BJ (cell line): Measurements from ENCODE around the gene HAUS3. TPM values are rescaled to one million over a fixed set of nuclear protein-coding genes. Genes with fewer than 3 reads are reported as not detected.

Experiments used
- CTCF ChIA-PET: fragments of 350-600 bp; formaldehyde crosslinking; extraction: SDS; loops from one replicate; lab custom pipeline; 2021; ENCODE audit warnings: antibody characterized with exemption, inconsistent platforms; lab: Yijun Ruan, JAX
- POLR2A ChIA-PET: fragments of 300-600 bp; sonication (Branson Sonifier 250); formaldehyde crosslinking; extraction: SDS; loops from one replicate; lab custom pipeline; 2021; ENCODE audit warnings: antibody characterized with exemption; lab: Charles Lee
- DNase-seq: peaks from one replicate; pipeline ENCODE4 v3.0.0-alpha.2; 2011; ENCODE audit warnings: low read depth
- H3K27me3 ChIP-seq: 2 replicates; pipeline ENCODE4 v1.6.0; 2011; ENCODE audit warnings: low read length; ENCODE audit not compliant: control insufficient read depth, insufficient read depth
- H3K36me3 ChIP-seq: 2 replicates; pipeline ENCODE4 v1.5.1; 2011; ENCODE audit warnings: low read length; ENCODE audit not compliant: control insufficient read depth, insufficient read depth
- H3K4me3 ChIP-seq: 2 replicates; pipeline ENCODE4 v1.5.1; 2011; ENCODE audit warnings: low read depth, mild to moderate bottlenecking, control low read depth, low read length
- polyA plus RNA-seq: library from polyadenylated mRNA; depleted of rRNA; stranded (reverse); fragments of >200 nt; gene quantifications from 2 replicates; pipeline ENCODE4 v1.2.3, GENCODE V29; 2011; rRNA removed
- small RNA-seq: library from RNA; depleted of rRNA; stranded (forward); fragments of <200 nt; gene quantifications from one replicate; pipeline ENCODE3, GENCODE V24; 2012; ENCODE audit warnings: low replicate concordance, low read depth; ENCODE audit not compliant: insufficient read length
- TF ChIP-seq, protein P1 (sequence below): IDR thresholded peaks from 2 replicates; pipeline ENCODE4 v1.5.1; 2011; ENCODE audit warnings: low read depth, mild to moderate bottlenecking, control low read depth, inconsistent platforms, low read length, moderate library complexity; ENCODE audit not compliant: insufficient read depth

HAUS3 gene
- polyA plus RNA-seq, 1 experiment = 1.9 TPM

DNA sequence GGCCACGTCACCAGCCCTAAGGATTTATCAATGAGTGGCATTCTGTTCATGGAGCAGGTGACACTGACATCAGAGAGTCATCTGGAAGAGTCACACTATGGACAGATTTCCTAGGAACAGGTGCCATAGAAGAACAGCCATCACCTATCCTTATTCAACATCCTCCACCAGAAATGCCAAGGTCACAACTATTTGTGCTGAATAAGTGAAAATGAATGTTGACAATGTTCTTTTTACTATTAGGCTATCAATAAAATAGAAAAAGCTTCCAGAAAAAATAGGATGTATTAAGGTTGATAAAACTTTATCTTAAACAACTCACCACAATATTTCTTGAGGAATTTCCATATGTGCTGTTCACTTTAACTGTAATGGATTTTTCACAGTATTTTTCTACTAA is 62.9 kb downstream of the HAUS3 start:
- TF ChIP-seq, protein P1, sequence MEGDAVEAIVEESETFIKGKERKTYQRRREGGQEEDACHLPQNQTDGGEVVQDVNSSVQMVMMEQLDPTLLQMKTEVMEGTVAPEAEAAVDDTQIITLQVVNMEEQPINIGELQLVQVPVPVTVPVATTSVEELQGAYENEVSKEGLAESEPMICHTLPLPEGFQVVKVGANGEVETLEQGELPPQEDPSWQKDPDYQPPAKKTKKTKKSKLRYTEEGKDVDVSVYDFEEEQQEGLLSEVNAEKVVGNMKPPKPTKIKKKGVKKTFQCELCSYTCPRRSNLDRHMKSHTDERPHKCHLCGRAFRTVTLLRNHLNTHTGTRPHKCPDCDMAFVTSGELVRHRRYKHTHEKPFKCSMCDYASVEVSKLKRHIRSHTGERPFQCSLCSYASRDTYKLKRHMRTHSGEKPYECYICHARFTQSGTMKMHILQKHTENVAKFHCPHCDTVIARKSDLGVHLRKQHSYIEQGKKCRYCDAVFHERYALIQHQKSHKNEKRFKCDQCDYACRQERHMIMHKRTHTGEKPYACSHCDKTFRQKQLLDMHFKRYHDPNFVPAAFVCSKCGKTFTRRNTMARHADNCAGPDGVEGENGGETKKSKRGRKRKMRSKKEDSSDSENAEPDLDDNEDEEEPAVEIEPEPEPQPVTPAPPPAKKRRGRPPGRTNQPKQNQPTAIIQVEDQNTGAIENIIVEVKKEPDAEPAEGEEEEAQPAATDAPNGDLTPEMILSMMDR = no peak
- H3K27me3 ChIP-seq = no peaks in the 10 kb centered on the region
- no peak overlapping the region for H3K4me3 ChIP-seq
- no peaks in the 10 kb centered on the region for H3K36me3 ChIP-seq
- ChIA-PET CTCF (no interaction called here), POLR2A (no interaction called here)
- DNase-seq = no peak

Small RNAs within 50 kb of the gene (small RNA-seq; reads per million reads assigned to genes)
- not detected for gene COX6B1P5

Other genes starting within 250 kb of the HAUS3 start
- 8.6 and 12.8 TPM in 2 replicates for gene NELFA, start 233.1 kb downstream of the HAUS3 start, polyA plus RNA-seq
- 0.02 and 0.04 TPM in 2 replicates for gene NAT8L, start 182.8 kb downstream of the HAUS3 start, polyA plus RNA-seq
- gene POLN, start within 50 bp of the HAUS3 start, polyA plus RNA-seq = 0.91 and 1.5 TPM in 2 replicates
- 37.5 and 58.3 TPM in 2 replicates for gene MXD4, start 20.0 kb upstream of the HAUS3 start, polyA plus RNA-seq
- 3.5 and 4.4 TPM in 2 replicates for gene ZFYVE28, start 176.5 kb upstream of the HAUS3 start, polyA plus RNA-seq
- gene CFAP99, start 176.8 kb upstream of the HAUS3 start, polyA plus RNA-seq = not detected in 2 replicates
- gene RNF4, start 227.0 kb upstream of the HAUS3 start, polyA plus RNA-seq = 89.6 and 107 TPM in 2 replicates